ENCODE results near the gene PRICKLE1.

- no peak for TF ChIP-seq CTCF (IDR thresholded peaks at IDR 0.05; ENCODE audit: poor library complexity)
- TF ChIP-seq EZH2 (IDR thresholded peaks at IDR 0.05; ENCODE audit: borderline replicate concordance), result no peak
- no peak for TF ChIP-seq EZH2phosphoT487 (IDR thresholded peaks at IDR 0.05; ENCODE audit: low read depth, severe bottlenecking, unreplicated experiment)
These were observed 125.9 kb downstream of the PRICKLE1 start for GRCh38 chr12:42463671-42464070.

Measured in hepatocyte (in vitro differentiated cells).